Prostate gland (tissue), 2 donors: ENCODE results near the gene EIF4G3.
"Not testable (repeated sequence)": the region's sequence is repeated elsewhere in the genome, so short reads cannot be mapped to it uniquely, and the experiment has no call there.

Source experiments
- POLR2A ChIP-seq: fragments of 450-650 bp; IDR thresholded peaks from one replicate; pipeline ENCODE4 v1.6.1; 2016; ENCODE audit warnings: antibody characterized with exemption, mild to moderate bottlenecking
- POLR2AphosphoS5 ChIP-seq: sonication (generic); formaldehyde crosslinking; IDR thresholded peaks from one replicate; pipeline ENCODE4 v1.6.1; 2017; ENCODE audit warnings: antibody characterized with exemption
- TF ChIP-seq, protein P1 (sequence below), 4 experiments: fragments of 200-600 bp in 2 of 4; fragments of 450-650 bp in 2 of 4; sonication (generic) in 2 of 4; IDR thresholded peaks; 1 replicate in 3 of 4; 2 replicates in 1 of 4; pipeline ENCODE4 v1.5.1; 2016 to 2019; ENCODE audit warnings: antibody characterized with exemption in 4 of 4, mild to moderate bottlenecking in 2 of 4, moderate library complexity in 2 of 4

- not testable (repeated sequence) for TF ChIP-seq POLR2A, POLR2AphosphoS5
- TF ChIP-seq, protein P1, sequence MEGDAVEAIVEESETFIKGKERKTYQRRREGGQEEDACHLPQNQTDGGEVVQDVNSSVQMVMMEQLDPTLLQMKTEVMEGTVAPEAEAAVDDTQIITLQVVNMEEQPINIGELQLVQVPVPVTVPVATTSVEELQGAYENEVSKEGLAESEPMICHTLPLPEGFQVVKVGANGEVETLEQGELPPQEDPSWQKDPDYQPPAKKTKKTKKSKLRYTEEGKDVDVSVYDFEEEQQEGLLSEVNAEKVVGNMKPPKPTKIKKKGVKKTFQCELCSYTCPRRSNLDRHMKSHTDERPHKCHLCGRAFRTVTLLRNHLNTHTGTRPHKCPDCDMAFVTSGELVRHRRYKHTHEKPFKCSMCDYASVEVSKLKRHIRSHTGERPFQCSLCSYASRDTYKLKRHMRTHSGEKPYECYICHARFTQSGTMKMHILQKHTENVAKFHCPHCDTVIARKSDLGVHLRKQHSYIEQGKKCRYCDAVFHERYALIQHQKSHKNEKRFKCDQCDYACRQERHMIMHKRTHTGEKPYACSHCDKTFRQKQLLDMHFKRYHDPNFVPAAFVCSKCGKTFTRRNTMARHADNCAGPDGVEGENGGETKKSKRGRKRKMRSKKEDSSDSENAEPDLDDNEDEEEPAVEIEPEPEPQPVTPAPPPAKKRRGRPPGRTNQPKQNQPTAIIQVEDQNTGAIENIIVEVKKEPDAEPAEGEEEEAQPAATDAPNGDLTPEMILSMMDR (IDR thresholded peaks at IDR 0.05), result not testable (repeated sequence)
Observed at GRCh38 chr1:21190771-21191170, 14.1 kb upstream of the EIF4G3 start.
